HEK293 (cell line): ENCODE results near the gene MORC1.

Experiments used
- CTCF ChIA-PET: fragments of 350-600 bp; formaldehyde crosslinking; extraction: SDS; loops from one replicate; lab custom pipeline; 2021; ENCODE audit warnings: antibody characterized with exemption; lab: Yijun Ruan, JAX
- POLR2A ChIA-PET: fragments of 300-600 bp; formaldehyde crosslinking; extraction: SDS; loops from one replicate; lab custom pipeline; 2020; ENCODE audit warnings: antibody characterized with exemption, inconsistent platforms; lab: Yijun Ruan, JAX
- H3K27ac ChIP-seq: fragments of 200-500 bp; sonication (Bioruptor generic); 2 replicates; pipeline ENCODE4 v1.5.1; 2014; ENCODE audit warnings: low read depth, low read length, control low read depth, inconsistent platforms; ENCODE audit errors: extremely low read depth
- H3K36me3 ChIP-seq, 2 experiments: fragments of 200-500 bp in 1 of 2; sonication (Bioruptor generic) in 1 of 2; 1 replicate in 1 of 2; 2 replicates in 1 of 2; pipeline ENCODE4 v1.5.1; 2014 to 2017; ENCODE audit warnings: inconsistent platforms in 2 of 2, low read length in 2 of 2; ENCODE audit not compliant: control insufficient read depth in 2 of 2, insufficient read depth in 1 of 2
- H3K4me1 ChIP-seq: fragments of 200-500 bp; sonication (Bioruptor generic); 2 replicates; pipeline ENCODE4 v1.5.1; 2014; ENCODE audit warnings: mild to moderate bottlenecking, low read length, inconsistent platforms; ENCODE audit not compliant: control insufficient read depth, insufficient read depth
- H3K4me3 ChIP-seq: 2 replicates; pipeline ENCODE4 v1.5.1; 2011; ENCODE audit warnings: low read depth, mild to moderate bottlenecking, control low read depth, low read length, moderate library complexity
- H3K9me3 ChIP-seq: fragments of 200-500 bp; sonication (Bioruptor generic); 2 replicates; pipeline ENCODE4 v1.5.1; 2014; ENCODE audit warnings: low read depth, low read length, inconsistent platforms; ENCODE audit not compliant: control insufficient read depth, insufficient read depth
- BCL11A ChIP-seq: fragments of 450-650 bp; formaldehyde crosslinking; IDR thresholded peaks from 2 replicates; pipeline ENCODE4 v1.5.1; 2016; ENCODE audit warnings: low read depth, missing biosample characterization, missing genetic modification characterization
- HOXD13 ChIP-seq: sonication (generic); formaldehyde crosslinking; IDR thresholded peaks from 2 replicates; pipeline ENCODE4 v1.8.0; 2022; ENCODE audit warnings: missing genetic modification reagents, borderline replicate concordance
- OSR2 ChIP-seq: fragments of 450-650 bp; formaldehyde crosslinking; IDR thresholded peaks from 2 replicates; pipeline ENCODE4 v1.5.1; 2016; ENCODE audit warnings: missing biosample characterization, missing genetic modification characterization
- PRDM1 ChIP-seq: fragments of 450-650 bp; formaldehyde crosslinking; IDR thresholded peaks from 2 replicates; pipeline ENCODE4; 2016; ENCODE audit warnings: missing biosample characterization, missing genetic modification characterization
- SCRT2 ChIP-seq: fragments of 450-650 bp; formaldehyde crosslinking; IDR thresholded peaks from 2 replicates; pipeline ENCODE4 v1.5.1; 2016; ENCODE audit warnings: missing biosample characterization, missing genetic modification characterization
- SP7 ChIP-seq: fragments of 450-650 bp; formaldehyde crosslinking; IDR thresholded peaks from 2 replicates; pipeline ENCODE4 v1.5.1; 2016; ENCODE audit warnings: missing biosample characterization, missing genetic modification characterization
- ZBTB7A ChIP-seq: fragments of 450-650 bp; formaldehyde crosslinking; IDR thresholded peaks from 2 replicates; pipeline ENCODE4 v1.5.1; 2016; ENCODE audit warnings: low read depth, missing biosample characterization, missing genetic modification characterization
- ZFP3 ChIP-seq: fragments of 450-650 bp; formaldehyde crosslinking; IDR thresholded peaks from 2 replicates; pipeline ENCODE4 v1.5.1; 2016; ENCODE audit warnings: low read depth, missing biosample characterization, missing genetic modification characterization
- ZNF19 ChIP-seq: fragments of 450-650 bp; formaldehyde crosslinking; IDR thresholded peaks from 2 replicates; pipeline ENCODE4; 2016; ENCODE audit warnings: missing biosample characterization, missing genetic modification characterization, low read depth
- ZNF202 ChIP-seq: fragments of 450-650 bp; formaldehyde crosslinking; IDR thresholded peaks from 2 replicates; pipeline ENCODE4 v1.5.1; 2016; ENCODE audit warnings: missing biosample characterization, missing genetic modification characterization, borderline replicate concordance
- ZNF311 ChIP-seq: fragments of 450-650 bp; formaldehyde crosslinking; IDR thresholded peaks from 2 replicates; pipeline ENCODE4 v1.5.1; 2017; ENCODE audit warnings: missing biosample characterization, missing genetic modification characterization, borderline replicate concordance
- ZNF366 ChIP-seq: fragments of 450-650 bp; formaldehyde crosslinking; conservative IDR thresholded peaks from 2 replicates; pipeline ENCODE4 v1.5.1; 2016; ENCODE audit warnings: missing biosample characterization, missing genetic modification characterization
- ZNF404 ChIP-seq: fragments of 450-650 bp; formaldehyde crosslinking; IDR thresholded peaks from 2 replicates; pipeline ENCODE4 v1.5.1; 2017; ENCODE audit warnings: missing biosample characterization, missing genetic modification characterization
- ZNF558 ChIP-seq: fragments of 450-650 bp; formaldehyde crosslinking; IDR thresholded peaks from 2 replicates; pipeline ENCODE4 v1.5.1; 2016; ENCODE audit warnings: missing biosample characterization, missing genetic modification characterization
- ZNF561 ChIP-seq: fragments of 450-650 bp; IDR thresholded peaks from 2 replicates; pipeline ENCODE4 v1.5.1; 2018; ENCODE audit warnings: missing biosample characterization, missing genetic modification characterization, borderline replicate concordance
- ZNF580 ChIP-seq: fragments of 450-650 bp; formaldehyde crosslinking; IDR thresholded peaks from 2 replicates; pipeline ENCODE4 v1.5.1; 2016; ENCODE audit warnings: missing biosample characterization, missing genetic modification characterization
- ZNF626 ChIP-seq: fragments of 450-650 bp; sonication (Bioruptor Pico); formaldehyde crosslinking; IDR thresholded peaks from 2 replicates; pipeline ENCODE4 v1.5.1; 2018; ENCODE audit warnings: missing biosample characterization, missing genetic modification characterization, inconsistent platforms
- ZNF654 ChIP-seq: fragments of 450-650 bp; formaldehyde crosslinking; IDR thresholded peaks from 2 replicates; pipeline ENCODE4 v1.5.1; 2016; ENCODE audit warnings: low read depth, missing biosample characterization, missing genetic modification characterization
- ZNF670 ChIP-seq: fragments of 450-650 bp; formaldehyde crosslinking; IDR thresholded peaks from 2 replicates; pipeline ENCODE4 v1.5.1; 2016; ENCODE audit warnings: missing biosample characterization, missing genetic modification characterization, low read depth
- ZNF792 ChIP-seq: fragments of 450-650 bp; formaldehyde crosslinking; IDR thresholded peaks from 2 replicates; pipeline ENCODE4 v1.5.1; 2016; ENCODE audit warnings: missing biosample characterization, missing genetic modification characterization
- ZSCAN16 ChIP-seq: fragments of 450-650 bp; formaldehyde crosslinking; IDR thresholded peaks from 2 replicates; pipeline ENCODE4 v1.5.1; 2016; ENCODE audit warnings: missing biosample characterization, missing genetic modification characterization
- TF ChIP-seq, protein P1 (sequence below): fragments of 450-650 bp; formaldehyde crosslinking; IDR thresholded peaks from 2 replicates; pipeline ENCODE4 v1.5.1; 2016; ENCODE audit warnings: missing biosample characterization, missing genetic modification characterization
- TF ChIP-seq, protein P2 (sequence below): fragments of 450-650 bp; formaldehyde crosslinking; IDR thresholded peaks from 2 replicates; pipeline ENCODE4 v1.5.1; 2016; ENCODE audit warnings: missing biosample characterization, missing genetic modification characterization, low read depth
- TF ChIP-seq, protein P3 (sequence below): fragments of 450-650 bp; formaldehyde crosslinking; optimal IDR thresholded peaks from 2 replicates; pipeline ENCODE3; 2016; ENCODE audit warnings: missing biosample characterization, mild to moderate bottlenecking, missing genetic modification characterization

Gene MORC1

DNA sequence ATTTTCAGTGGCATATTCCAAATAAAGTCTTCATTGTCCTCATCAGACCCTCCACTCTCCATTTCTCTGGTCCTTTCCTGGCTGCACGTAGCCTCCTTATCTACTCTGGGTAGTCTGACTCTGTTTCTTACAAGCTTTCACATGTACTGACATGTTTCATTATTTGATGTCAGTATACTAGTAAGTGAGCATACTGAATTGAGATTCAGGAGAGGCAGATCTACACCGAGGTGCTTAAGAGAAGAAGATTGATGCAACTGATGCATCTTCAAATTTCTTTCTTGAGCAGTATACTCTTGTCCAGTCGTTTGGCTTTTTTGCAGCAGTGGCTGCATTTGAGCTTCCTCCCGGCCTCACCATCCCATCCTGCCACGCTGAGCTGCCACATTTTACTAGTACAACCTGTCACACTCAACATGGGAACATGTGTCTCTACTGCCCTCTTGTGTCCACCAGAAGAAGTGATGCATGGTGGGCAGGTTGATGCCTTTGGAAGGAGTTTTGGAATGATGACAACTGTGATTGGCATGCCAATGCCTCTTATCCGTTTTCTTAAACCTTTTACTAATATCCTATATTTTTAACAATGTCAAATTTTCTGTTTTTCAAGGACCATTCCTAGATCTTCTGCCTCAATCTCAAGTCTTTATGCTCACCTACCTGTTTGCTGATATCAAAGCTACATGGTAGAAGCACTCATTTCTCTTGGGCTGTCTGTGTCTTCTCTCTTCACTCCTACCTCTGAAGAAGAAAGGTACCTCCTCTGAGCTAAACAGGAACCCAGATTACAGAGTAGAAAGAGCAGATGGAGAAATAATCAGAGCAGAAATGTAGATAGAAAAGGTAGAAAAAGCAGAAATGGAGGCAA lies 202.9 kb downstream of the MORC1 start (continued):
- TF ChIP-seq, protein P1, sequence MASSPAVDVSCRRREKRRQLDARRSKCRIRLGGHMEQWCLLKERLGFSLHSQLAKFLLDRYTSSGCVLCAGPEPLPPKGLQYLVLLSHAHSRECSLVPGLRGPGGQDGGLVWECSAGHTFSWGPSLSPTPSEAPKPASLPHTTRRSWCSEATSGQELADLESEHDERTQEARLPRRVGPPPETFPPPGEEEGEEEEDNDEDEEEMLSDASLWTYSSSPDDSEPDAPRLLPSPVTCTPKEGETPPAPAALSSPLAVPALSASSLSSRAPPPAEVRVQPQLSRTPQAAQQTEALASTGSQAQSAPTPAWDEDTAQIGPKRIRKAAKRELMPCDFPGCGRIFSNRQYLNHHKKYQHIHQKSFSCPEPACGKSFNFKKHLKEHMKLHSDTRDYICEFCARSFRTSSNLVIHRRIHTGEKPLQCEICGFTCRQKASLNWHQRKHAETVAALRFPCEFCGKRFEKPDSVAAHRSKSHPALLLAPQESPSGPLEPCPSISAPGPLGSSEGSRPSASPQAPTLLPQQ (tag by site-specific recombination) = no peak
- no peak for TF ChIP-seq ZNF561 (tag by site-specific recombination)
- TF ChIP-seq ZNF654 (tag by site-specific recombination) = peak; percentile 75
- TF ChIP-seq SCRT2 (tag by site-specific recombination) = peak; percentile 66
- no peak for TF ChIP-seq ZNF558 (tag by site-specific recombination)

GRCh38 chr3:108909799-108910198 lies 208.1 kb downstream of the MORC1 start:
- H3K9me3 ChIP-seq = no peaks in the 10 kb centered on the region
- TF ChIP-seq ZFP3 (no peak), OSR2 (tag by site-specific recombination) (no peak), ZNF626 (tag by site-specific recombination) (no peak), ZNF366 (tag by site-specific recombination) (no peak), ZNF670 (no peak), ZNF792 (tag by site-specific recombination) (no peak), ZNF404 (tag by site-specific recombination) (no peak), ZBTB7A (tag by site-specific recombination) (no peak), PRDM1 (no peak), ZNF561 (tag by site-specific recombination) (no peak), ZNF202 (tag by site-specific recombination) (no peak), HOXD13 (no peak), ZSCAN16 (tag by site-specific recombination) (no peak), ZNF19 (no peak), SP7 (tag by site-specific recombination) (no peak), ZNF311 (tag by site-specific recombination) (no peak), BCL11A (no peak), ZNF580 (tag by site-specific recombination) (no peak)
- TF ChIP-seq, protein P2, sequence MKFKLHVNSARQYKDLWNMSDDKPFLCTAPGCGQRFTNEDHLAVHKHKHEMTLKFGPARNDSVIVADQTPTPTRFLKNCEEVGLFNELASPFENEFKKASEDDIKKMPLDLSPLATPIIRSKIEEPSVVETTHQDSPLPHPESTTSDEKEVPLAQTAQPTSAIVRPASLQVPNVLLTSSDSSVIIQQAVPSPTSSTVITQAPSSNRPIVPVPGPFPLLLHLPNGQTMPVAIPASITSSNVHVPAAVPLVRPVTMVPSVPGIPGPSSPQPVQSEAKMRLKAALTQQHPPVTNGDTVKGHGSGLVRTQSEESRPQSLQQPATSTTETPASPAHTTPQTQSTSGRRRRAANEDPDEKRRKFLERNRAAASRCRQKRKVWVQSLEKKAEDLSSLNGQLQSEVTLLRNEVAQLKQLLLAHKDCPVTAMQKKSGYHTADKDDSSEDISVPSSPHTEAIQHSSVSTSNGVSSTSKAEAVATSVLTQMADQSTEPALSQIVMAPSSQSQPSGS (tag by site-specific recombination) = no peak
- TF ChIP-seq, protein P3, sequence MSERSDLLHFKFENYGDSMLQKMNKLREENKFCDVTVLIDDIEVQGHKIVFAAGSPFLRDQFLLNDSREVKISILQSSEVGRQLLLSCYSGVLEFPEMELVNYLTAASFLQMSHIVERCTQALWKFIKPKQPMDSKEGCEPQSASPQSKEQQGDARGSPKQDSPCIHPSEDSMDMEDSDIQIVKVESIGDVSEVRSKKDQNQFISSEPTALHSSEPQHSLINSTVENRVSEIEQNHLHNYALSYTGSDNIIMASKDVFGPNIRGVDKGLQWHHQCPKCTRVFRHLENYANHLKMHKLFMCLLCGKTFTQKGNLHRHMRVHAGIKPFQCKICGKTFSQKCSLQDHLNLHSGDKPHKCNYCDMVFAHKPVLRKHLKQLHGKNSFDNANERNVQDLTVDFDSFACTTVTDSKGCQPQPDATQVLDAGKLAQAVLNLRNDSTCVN (tag by site-specific recombination) = no peak
- ChIA-PET POLR2A (no interaction called here), CTCF (no interaction called here)
- no peaks in the 10 kb centered on the region for H3K4me1 ChIP-seq
- H3K4me3 ChIP-seq = no peak overlapping the region
- no peak overlapping the region for H3K27ac ChIP-seq
- no peaks in the 10 kb centered on the region for H3K36me3 ChIP-seq
